HG03460 (cell line): ENCODE measurements around the gene PSMA6.
"Not testable (repeated sequence)": the region's sequence is repeated elsewhere in the genome, so short reads cannot be mapped to it uniquely, and the experiment has no call there.

ENCODE experiments used
- ATAC-seq: cut with Tn5 transposase; IDR thresholded peaks from one replicate; pipeline ENCODE4 v1.9.1; 2021; ENCODE audit not compliant: unreplicated experiment

The PSMA6 gene

GRCh38 chr14:35284506-35284905 is 7.7 kb upstream of the PSMA6 start:
- ATAC-seq, result no peak

- peak; percentile 66 for ATAC-seq
Measured at GRCh38 chr14:35285168-35286002, 6.8 kb upstream of the PSMA6 start.

GRCh38 chr14:35286003-35286600 is 6.1 kb upstream of the PSMA6 start:
- no peak for ATAC-seq

- ATAC-seq, result no peak
Measured at GRCh38 chr14:35286707-35287106, 5.5 kb upstream of the PSMA6 start.

GRCh38 chr14:35287431-35288013 is 4.7 kb upstream of the PSMA6 start:
- no peak for ATAC-seq

GRCh38 chr14:35289623-35290022 is 2.6 kb upstream of the PSMA6 start:
- no peak for ATAC-seq

- peak; percentile 6 for ATAC-seq
Measured at GRCh38 chr14:35292770-35293561, 784 bp downstream of the PSMA6 start.

GRCh38 chr14:35295845-35296161 is 3.6 kb downstream of the PSMA6 start:
- no peak for ATAC-seq

- ATAC-seq, result no peak
Measured at GRCh38 chr14:35296545-35296944, 4.4 kb downstream of the PSMA6 start.

GRCh38 chr14:35297706-35298105 is 5.5 kb downstream of the PSMA6 start:
- ATAC-seq, result no peak

- ATAC-seq, result no peak
Measured at GRCh38 chr14:35298351-35298750, 6.2 kb downstream of the PSMA6 start.

- no peak for ATAC-seq
Measured at GRCh38 chr14:35299708-35300107, 7.5 kb downstream of the PSMA6 start.

GRCh38 chr14:35300228-35300627 is 8.0 kb downstream of the PSMA6 start:
- ATAC-seq, result no peak

GRCh38 chr14:35301334-35301733 is 9.2 kb downstream of the PSMA6 start:
- not testable (repeated sequence) for ATAC-seq

GRCh38 chr14:35301735-35302528 is 9.8 kb downstream of the PSMA6 start:
- no peak for ATAC-seq

GRCh38 chr14:35303149-35303935 is 11.2 kb downstream of the PSMA6 start:
- no peak for ATAC-seq

GRCh38 chr14:35304812-35305462 is 12.8 kb downstream of the PSMA6 start:
- ATAC-seq, result no peak

- no peak for ATAC-seq
Measured at GRCh38 chr14:35305633-35306032, 13.5 kb downstream of the PSMA6 start.

- no peak for ATAC-seq
Measured at GRCh38 chr14:35306114-35306513, 13.9 kb downstream of the PSMA6 start.
